ENCODE measurements around the gene ZNF737. TPM values are rescaled to one million over a fixed set of nuclear protein-coding genes. Genes with fewer than 3 reads are reported as not detected.
A peak's percentile ranks its signal among the peaks of the same experiment; 100 is the strongest.

The ZNF737 gene
- total and polyA plus RNA-seq, 2 of the 13 experiments (the other 11 are each of a cell fraction or from before 2014, with no cell fraction given): 2.0 to 5.0 TPM

GRCh38 chr19:20565321-20566018, at the start of gene ZNF737 (continued):
- peak; percentile 76 for TF ChIP-seq TFAP4 (IDR thresholded peaks at IDR 0.05; ENCODE audit: borderline replicate concordance, low read depth)
- no peak for TF ChIP-seq ZNF580 (CRISPR knock-in tag; IDR thresholded peaks at IDR 0.05; ENCODE audit: borderline replicate concordance, low read depth)
- TF ChIP-seq ZFP37 (CRISPR knock-in tag; IDR thresholded peaks at IDR 0.05; ENCODE audit: borderline replicate concordance): no peak
- TF ChIP-seq, protein P1, sequence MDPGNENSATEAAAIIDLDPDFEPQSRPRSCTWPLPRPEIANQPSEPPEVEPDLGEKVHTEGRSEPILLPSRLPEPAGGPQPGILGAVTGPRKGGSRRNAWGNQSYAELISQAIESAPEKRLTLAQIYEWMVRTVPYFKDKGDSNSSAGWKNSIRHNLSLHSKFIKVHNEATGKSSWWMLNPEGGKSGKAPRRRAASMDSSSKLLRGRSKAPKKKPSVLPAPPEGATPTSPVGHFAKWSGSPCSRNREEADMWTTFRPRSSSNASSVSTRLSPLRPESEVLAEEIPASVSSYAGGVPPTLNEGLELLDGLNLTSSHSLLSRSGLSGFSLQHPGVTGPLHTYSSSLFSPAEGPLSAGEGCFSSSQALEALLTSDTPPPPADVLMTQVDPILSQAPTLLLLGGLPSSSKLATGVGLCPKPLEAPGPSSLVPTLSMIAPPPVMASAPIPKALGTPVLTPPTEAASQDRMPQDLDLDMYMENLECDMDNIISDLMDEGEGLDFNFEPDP (CRISPR knock-in tag; conservative IDR thresholded peaks at IDR 0.05): no peak
- 0 out of 2 replicates have a peak, but pooled peaks have one; percentile 28 for TF ChIP-seq ZBTB42 (CRISPR knock-in tag; IDR thresholded peaks at IDR 0.05)
- TF ChIP-seq, protein P2, sequence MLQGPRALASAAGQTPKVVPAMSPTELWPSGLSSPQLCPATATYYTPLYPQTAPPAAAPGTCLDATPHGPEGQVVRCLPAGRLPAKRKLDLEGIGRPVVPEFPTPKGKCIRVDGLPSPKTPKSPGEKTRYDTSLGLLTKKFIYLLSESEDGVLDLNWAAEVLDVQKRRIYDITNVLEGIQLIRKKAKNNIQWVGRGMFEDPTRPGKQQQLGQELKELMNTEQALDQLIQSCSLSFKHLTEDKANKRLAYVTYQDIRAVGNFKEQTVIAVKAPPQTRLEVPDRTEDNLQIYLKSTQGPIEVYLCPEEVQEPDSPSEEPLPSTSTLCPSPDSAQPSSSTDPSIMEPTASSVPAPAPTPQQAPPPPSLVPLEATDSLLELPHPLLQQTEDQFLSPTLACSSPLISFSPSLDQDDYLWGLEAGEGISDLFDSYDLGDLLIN (CRISPR knock-in tag; IDR thresholded peaks at IDR 0.05; ENCODE audit: borderline replicate concordance): no peak
- TF ChIP-seq ZSCAN31 (CRISPR knock-in tag; IDR thresholded peaks at IDR 0.05; ENCODE audit: low read depth): 0 out of 2 replicates have a peak, but pooled peaks have one; percentile 37
- no peak for TF ChIP-seq MIER3 (CRISPR knock-in tag; IDR thresholded peaks at IDR 0.05; ENCODE audit: borderline replicate concordance)
- no peak for TF ChIP-seq ZNF652 (CRISPR knock-in tag; IDR thresholded peaks at IDR 0.05; ENCODE audit: borderline replicate concordance, low read depth)
- 0 out of 2 replicates have a peak, but pooled peaks have one; percentile 34 for TF ChIP-seq SALL2 (CRISPR knock-in tag; IDR thresholded peaks at IDR 0.05)
- TF ChIP-seq ZNF570 (CRISPR knock-in tag; IDR thresholded peaks at IDR 0.05; ENCODE audit: borderline replicate concordance): no peak
- no peak for TF ChIP-seq ZNF253 (CRISPR knock-in tag; IDR thresholded peaks at IDR 0.05; ENCODE audit: borderline replicate concordance)
- TF ChIP-seq RAD21 (CRISPR knock-in tag; IDR thresholded peaks at IDR 0.05): peak; percentile 51; the same call in 1 of the 2 replicates
- no peak for TF ChIP-seq ZNF597 (CRISPR knock-in tag; IDR thresholded peaks at IDR 0.05)
- no peak for TF ChIP-seq PCBP1 (IDR thresholded peaks at IDR 0.05; ENCODE audit: borderline replicate concordance, low read depth, low read length)
- TF ChIP-seq, protein P3, sequence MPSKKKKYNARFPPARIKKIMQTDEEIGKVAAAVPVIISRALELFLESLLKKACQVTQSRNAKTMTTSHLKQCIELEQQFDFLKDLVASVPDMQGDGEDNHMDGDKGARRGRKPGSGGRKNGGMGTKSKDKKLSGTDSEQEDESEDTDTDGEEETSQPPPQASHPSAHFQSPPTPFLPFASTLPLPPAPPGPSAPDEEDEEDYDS (CRISPR knock-in tag; IDR thresholded peaks at IDR 0.05): peak; percentile 44; the same call in 1 of the 2 replicates
- peak; percentile 58; the same call in 1 of the 2 replicates for TF ChIP-seq MTA1 (CRISPR knock-in tag; IDR thresholded peaks at IDR 0.05; ENCODE audit: borderline replicate concordance)
- TF ChIP-seq ZNF761 (CRISPR knock-in tag; conservative IDR thresholded peaks at IDR 0.05): no peak
- TF ChIP-seq, protein P4, sequence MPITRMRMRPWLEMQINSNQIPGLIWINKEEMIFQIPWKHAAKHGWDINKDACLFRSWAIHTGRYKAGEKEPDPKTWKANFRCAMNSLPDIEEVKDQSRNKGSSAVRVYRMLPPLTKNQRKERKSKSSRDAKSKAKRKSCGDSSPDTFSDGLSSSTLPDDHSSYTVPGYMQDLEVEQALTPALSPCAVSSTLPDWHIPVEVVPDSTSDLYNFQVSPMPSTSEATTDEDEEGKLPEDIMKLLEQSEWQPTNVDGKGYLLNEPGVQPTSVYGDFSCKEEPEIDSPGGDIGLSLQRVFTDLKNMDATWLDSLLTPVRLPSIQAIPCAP (CRISPR knock-in tag; IDR thresholded peaks at IDR 0.05; ENCODE audit: low read depth): no peak
- no peak for TF ChIP-seq ZNF30 (CRISPR knock-in tag; IDR thresholded peaks at IDR 0.05)
- TF ChIP-seq FOXM1 (CRISPR knock-in tag; IDR thresholded peaks at IDR 0.05): no peak
- peak; percentile 39 for TF ChIP-seq YY1 (IDR thresholded peaks at IDR 0.05; ENCODE audit: insufficient read depth, insufficient replicate concordance, low read depth, low read length)
- peak; percentile 54 for TF ChIP-seq ASH2L (IDR thresholded peaks at IDR 0.05; ENCODE audit: insufficient read length, low read depth, low read length)
- TF ChIP-seq ZNF124 (CRISPR knock-in tag; IDR thresholded peaks at IDR 0.05): no peak

Measured in HepG2 (cell line).